Measurements from ENCODE around the gene GRID1. TPM values are rescaled to one million over a fixed set of nuclear protein-coding genes. Genes with fewer than 3 reads are reported as not detected.

The GRID1 gene
- total and polyA plus RNA-seq, 10 of the 15 experiments (the other 5 are each of a cell fraction or from before 2014, with no cell fraction given), result 0.04 to 0.62 (median 0.08) TPM; not detected in 5

GRCh38 chr10:86392723-86393094, 26.1 kb upstream of the GRID1 start:
- ChIA-PET POLR2A (interaction anchor here (0.6 to 5.8 kb wide), 8 partner anchors 8 to 191 kb away, joined by 3 to 58 read pairs (median 6); no protein-coding TSS in a partner anchor), CTCF (interaction anchor here (0.6 to 7.5 kb wide), 7 partner anchors 13 to 524 kb away, joined by 3 to 74 read pairs (median 7); no protein-coding TSS in a partner anchor), RAD21 (ENCODE audit: unreplicated experiment) (interaction anchor here (0.6 to 5.4 kb wide), 9 partner anchors 8 to 320 kb away, joined by 3 to 56 read pairs (median 4); no protein-coding TSS in a partner anchor), SMC1A (ENCODE audit: uncharacterized antibody, unreplicated experiment) (interaction anchor here (0.6 to 7.6 kb wide), 12 partner anchors 9 to 418 kb away, joined by 3 to 42 read pairs (median 3); no protein-coding TSS in a partner anchor)
- Histone ChIP-seq H3K4me3 (peak overlapping the region; percentile 87), H3K4me2 (ENCODE audit: control insufficient read depth, insufficient read depth) (peak overlapping the region; percentile 96), H3K27me3 (replicated peaks in 1 of 2; ENCODE audit: control insufficient read depth in 2 of 2, insufficient read depth in 2 of 2, low read length in 1 of 2) (no peaks in the 10 kb centered on the region), H4K20me1 (ENCODE audit: control insufficient read depth, insufficient read depth) (no peaks in the 10 kb centered on the region), H3K36me3 (ENCODE audit: control insufficient read depth in 2 of 2, insufficient read depth in 2 of 2, low read length in 1 of 2) (no peaks in the 10 kb centered on the region), H2AFZ (ENCODE audit: control insufficient read depth, low read depth, low read length) (peak overlapping the region; percentile 64), H3K79me2 (ENCODE audit: control insufficient read depth, insufficient read depth, low read length) (peaks cover 40% of the 10 kb centered on the region), H3K27ac (ENCODE audit: control insufficient read depth, insufficient read depth) (peak overlapping the region; percentile 91), H3K9ac (ENCODE audit: control insufficient read depth, insufficient read depth, low read length) (peak overlapping the region; percentile 87), H3K4me1 (ENCODE audit: control insufficient read depth, insufficient read depth, low read length) (peaks cover 32% of the 10 kb centered on the region), H3K9me3 (replicated peaks; ENCODE audit: control insufficient read depth, insufficient read depth, low read length) (no peaks in the 10 kb centered on the region)
- no TSS peak for BruUV-seq (replicated peaks)
- ATAC-seq, result peak; percentile 60
- FAIRE-seq, result peak; percentile 78
- DNase-seq (ENCODE audit: low read depth, low spot score), result peak; percentile 89
- in situ Hi-C loops (cut with MboI) (no loop called here), intact Hi-C loops (cut with micrococcal nuclease; ENCODE audit: unreplicated experiment) (loop anchor here (5.0 to 10.0 kb wide), 2 partner anchors 130 to 272 kb away; partner anchors contain the start of genes LDB3 and WAPL)
- 2% methylated on average over 7 of the region's 7 CpGs for WGBS (ENCODE audit: insufficient coverage, insufficient replicate concordance, low lambda C conversion rate, missing lambda C conversion rate)
- TF ChIP-seq HCFC1 (IDR thresholded peaks at IDR 0.05; ENCODE audit: low read length) (no peak), ZNF687 (IDR thresholded peaks at IDR 0.05) (peak; percentile 83), HSF1 (IDR thresholded peaks at IDR 0.05; ENCODE audit: low read depth, low read length) (no peak), IKZF2 (IDR thresholded peaks at IDR 0.05) (peak; percentile 81 to 89; a peak in 3 of 4 replicates), IRF4 (IDR thresholded peaks at IDR 0.05; ENCODE audit: low read depth, low read length) (no peak), MEF2B (IDR thresholded peaks at IDR 0.05; ENCODE audit: partially characterized antibody, poor library complexity, severe bottlenecking) (peak; percentile 75), BHLHE40 (IDR thresholded peaks at IDR 0.05; ENCODE audit: borderline replicate concordance in 1 of 2, low read depth in 2 of 2, low read length in 1 of 2) (peak; percentile 58 to 80; a peak in 3 of 4 replicates), TAF1 (IDR thresholded peaks at IDR 0.05; ENCODE audit: borderline replicate concordance, low read depth, low read length) (peak; percentile 29; the same call in 1 of the 2 replicates), TBL1XR1 (IDR thresholded peaks at IDR 0.05; ENCODE audit: low read depth, low read length) (no peak), USF1 (IDR thresholded peaks at IDR 0.05; ENCODE audit: borderline replicate concordance, extremely low read length, insufficient read depth, low read depth, low read length) (no peak), TCF7 (IDR thresholded peaks at IDR 0.05; ENCODE audit: borderline replicate concordance) (no peak), RAD51 (IDR thresholded peaks at IDR 0.05) (peak; percentile 83; the same call in 1 of the 2 replicates), TCF3 (IDR thresholded peaks at IDR 0.05; ENCODE audit: borderline replicate concordance, insufficient read depth, low read depth, low read length) (no peak), GATAD2B (conservative IDR thresholded peaks at IDR 0.05; ENCODE audit: low read depth) (peak; percentile 20; the same call in 1 of the 2 replicates), POLR2A (IDR thresholded peaks at IDR 0.05; ENCODE audit: low read depth, low read length) (peak; percentile 61; the same call in 1 of the 2 replicates), BRCA1 (IDR thresholded peaks at IDR 0.05; ENCODE audit: low read depth, low read length) (no peak), PML (IDR thresholded peaks at IDR 0.05; ENCODE audit: low read length) (no peak), SMARCA5 (IDR thresholded peaks at IDR 0.05) (0 out of 2 replicates have a peak, but pooled peaks have one; percentile 27), MXI1 (IDR thresholded peaks at IDR 0.05; ENCODE audit: low read depth, low read length) (peak; percentile 90)
